Endothelial cell of umbilical vein (primary cell): Measurements from ENCODE around the gene SLC4A2. TPM values are rescaled to one million over a fixed set of nuclear protein-coding genes. Genes with fewer than 3 reads are reported as not detected.

Experiments
- BruUV-seq: library from RNA; stranded (reverse); fragments of 400-500 nt; replicated peaks from 2 replicates; lab custom pipeline; 2021; lab: Mats Ljungman, UMichigan
- CTCF ChIA-PET: fragments of 300-600, 350-600 bp; sonication (Branson Sonifier 250); formaldehyde crosslinking; loops from one replicate; lab custom pipeline; 2021; ENCODE audit warnings: antibody characterized with exemption, inconsistent platforms; lab: Charles Lee
- POLR2A ChIA-PET: fragments of 300-600, 350-600 bp; sonication (Branson Sonifier 250); formaldehyde crosslinking; loops from one replicate; lab custom pipeline; 2021; ENCODE audit warnings: antibody characterized with exemption, inconsistent platforms; lab: Charles Lee
- DNase-seq: peaks from one replicate; pipeline ENCODE4 v3.0.0-alpha.2; 2011; ENCODE audit warnings: low read depth, low spot score
- FAIRE-seq: peaks from 2 replicates; lab custom pipeline; 2011; peaks lifted over from hg19 to GRCh38; lab: Jason Lieb, UNC
- H2AFZ ChIP-seq: 2 replicates; pipeline ENCODE4 v1.6.0; 2012; ENCODE audit warnings: low read depth, low read length, control low read depth, inconsistent platforms
- H3K27ac ChIP-seq: 2 replicates; pipeline ENCODE4 v1.5.1; 2011; ENCODE audit warnings: low read depth, mild to moderate bottlenecking, control low read depth, low read length, moderate library complexity; ENCODE audit not compliant: insufficient read depth
- H3K27me3 ChIP-seq, 2 experiments: 2 replicates each; pipeline versions ENCODE4 v1.6.0 to v1.6.1; 2011; ENCODE audit warnings: low read length in 2 of 2, mixed read lengths in 1 of 2; ENCODE audit not compliant: control insufficient read depth in 2 of 2, insufficient read depth in 2 of 2
- H3K36me3 ChIP-seq, 2 experiments: 2 replicates in 1 of 2; 3 replicates in 1 of 2; pipeline ENCODE4 v1.5.1; 2011; ENCODE audit warnings: low read length in 2 of 2, mild to moderate bottlenecking in 1 of 2, moderate library complexity in 1 of 2; ENCODE audit not compliant: control insufficient read depth in 2 of 2, insufficient read depth in 2 of 2; ENCODE audit errors: extremely low read depth in 1 of 2
- H3K4me1 ChIP-seq: 3 replicates; pipeline ENCODE4 v1.5.1; 2011; ENCODE audit warnings: mild to moderate bottlenecking, low read length; ENCODE audit not compliant: control insufficient read depth, insufficient read depth; ENCODE audit errors: extremely low read depth
- H3K4me2 ChIP-seq: 2 replicates; pipeline ENCODE4 v1.6.1; 2011; ENCODE audit warnings: low read length, control low read depth, mixed read lengths; ENCODE audit not compliant: insufficient read depth
- H3K4me3 ChIP-seq, 3 experiments: fragments of 200-600 bp in 1 of 3; sonication (generic), shearing (Covaris generic) in 1 of 3; replicated peaks in 1 of 3; 2 replicates each; pipeline ENCODE4 v1.5.1; 2011 to 2016; ENCODE audit warnings: control low read depth in 3 of 3, low read length in 3 of 3, mild to moderate bottlenecking in 2 of 3, inconsistent platforms in 1 of 3, low read depth in 1 of 3, moderate library complexity in 1 of 3; ENCODE audit not compliant: insufficient read depth in 1 of 3
- H3K79me2 ChIP-seq: 2 replicates; pipeline ENCODE4 v1.6.0; 2012; ENCODE audit warnings: low read length, inconsistent platforms; ENCODE audit not compliant: control insufficient read depth, insufficient read depth
- H3K9ac ChIP-seq: replicated peaks from 2 replicates; pipeline ENCODE3; 2011; ENCODE audit warnings: low read length, control low read depth; ENCODE audit not compliant: insufficient read depth; ENCODE audit errors: extremely low read depth
- H3K9me1 ChIP-seq: replicated peaks from 3 replicates; pipeline ENCODE4 v1.6.0; 2011; ENCODE audit warnings: mild to moderate bottlenecking, low read length; ENCODE audit not compliant: control insufficient read depth, insufficient read depth; ENCODE audit errors: extremely low read depth
- H3K9me3 ChIP-seq: replicated peaks from 2 replicates; pipeline ENCODE4 v1.5.1; 2012; ENCODE audit warnings: low read length, inconsistent platforms; ENCODE audit not compliant: control insufficient read depth, insufficient read depth
- H4K20me1 ChIP-seq: replicated peaks from 2 replicates; pipeline ENCODE3; 2011; ENCODE audit warnings: mild to moderate bottlenecking, low read length; ENCODE audit not compliant: control insufficient read depth, insufficient read depth; ENCODE audit errors: extremely low read depth
- CTCF ChIP-seq, 2 donors: IDR thresholded peaks; 1 replicate in 1 of 2; 2 replicates in 1 of 2; pipeline ENCODE4 v1.5.1; 2011; ENCODE audit warnings: low read length in 2 of 2, mild to moderate bottlenecking in 2 of 2, moderate library complexity in 2 of 2, control low read depth in 1 of 2, inconsistent platforms in 1 of 2, low read depth in 1 of 2; ENCODE audit not compliant: insufficient read depth in 1 of 2; ENCODE audit errors: extremely low read depth in 1 of 2
- EZH2 ChIP-seq: IDR thresholded peaks from 2 replicates; pipeline ENCODE4 v1.6.1; 2012; ENCODE audit warnings: borderline replicate concordance, low read depth, mild to moderate bottlenecking, moderate library complexity, low read length, inconsistent platforms; ENCODE audit not compliant: severe bottlenecking
- FOS ChIP-seq: IDR thresholded peaks from 2 replicates; pipeline ENCODE4 v1.6.1; 2011; ENCODE audit warnings: mild to moderate bottlenecking, low read length, moderate library complexity, borderline replicate concordance; ENCODE audit not compliant: insufficient read depth
- GATA2 ChIP-seq: IDR thresholded peaks from 2 replicates; pipeline ENCODE4 v1.7.0; 2011; ENCODE audit warnings: low read depth, mild to moderate bottlenecking, moderate library complexity, mixed read lengths, low read length; ENCODE audit not compliant: insufficient read length, insufficient read depth
- JUN ChIP-seq: IDR thresholded peaks from 2 replicates; pipeline ENCODE4 v1.6.1; 2011; ENCODE audit warnings: borderline replicate concordance, low read depth; ENCODE audit not compliant: insufficient read length, insufficient read depth
- MAX ChIP-seq: IDR thresholded peaks from 2 replicates; pipeline ENCODE4 v1.6.1; 2011; ENCODE audit not compliant: insufficient read depth, insufficient read length
- MYC ChIP-seq: IDR thresholded peaks from one replicate; pipeline ENCODE4 v1.6.1; 2011; ENCODE audit warnings: mild to moderate bottlenecking, low read depth, low read length
- POLR2A ChIP-seq: IDR thresholded peaks from 2 replicates; pipeline ENCODE4 v1.6.1; 2012; ENCODE audit warnings: low read depth, mild to moderate bottlenecking, control low read depth, low read length
- POLR2AphosphoS5 ChIP-seq: IDR thresholded peaks from 2 replicates; pipeline ENCODE4 v1.6.1; 2012; ENCODE audit warnings: low read depth, mild to moderate bottlenecking, control low read depth, low read length, moderate library complexity; ENCODE audit not compliant: insufficient read depth
- dilution Hi-C: fragments of 300-500 bp; cut with MboI; formaldehyde crosslinking; loops from one replicate; pipeline ENCODE4 v1.15.0; 2019; ENCODE audit warnings: low sequenced_read_pairs; ENCODE audit not compliant: extremely low pct_ligation_motif_present
- intact Hi-C: fragments of 100-400 bp; cut with micrococcal nuclease; formaldehyde crosslinking; loops from one replicate; pipeline ENCODE4 v1.10.0; 2022
- polyA plus RNA-seq, 4 experiments: library from polyadenylated mRNA; depleted of rRNA in 3 of 4; stranded (reverse) in 3 of 4; unstranded in 1 of 4; fragments of >200 nt; gene quantifications; 2 replicates each; pipeline versions ENCODE4 v1.2.1 to v1.2.3, GENCODE V29; 2011 to 2012; ENCODE audit warnings: missing spikeins in 1 of 4
- total RNA-seq: library from RNA; stranded (reverse); gene quantifications from 2 replicates; pipeline ENCODE4 v1.2.3, GENCODE V29; 2021

SLC4A2 gene
- total and polyA plus RNA-seq, 2 donors (not counting 3 experiments of a cell fraction or from before 2014, with no cell fraction given), result 108 to 172 TPM

- CTCF ChIA-PET, result interaction anchor here (1.3 to 8.8 kb wide), 2 partner anchors 8 to 47 kb away, joined by 3 to 107 read pairs; no protein-coding TSS in a partner anchor
- intact Hi-C loops, result no loop called here
- no peak for FAIRE-seq
Measured at GRCh38 chr7:151015967-151016366, 43.4 kb upstream of the SLC4A2 start.

GRCh38 chr7:151016505-151016904 lies 42.9 kb upstream of the SLC4A2 start:
- Histone ChIP-seq H3K9ac (no peak overlapping the region), H3K4me3 (no peak overlapping the region), H3K9me1 (no peaks in the 10 kb centered on the region), H3K27ac (no peak overlapping the region), H3K27me3 (peaks cover 10 to 14% of the 10 kb centered on the region in 2 experiments), H3K4me1 (peaks cover 15% of the 10 kb centered on the region), H4K20me1 (no peaks in the 10 kb centered on the region), H3K36me3 (peaks cover 0 to 16% of the 10 kb centered on the region in 2 experiments), H2AFZ (no peak overlapping the region), H3K79me2 (no peaks in the 10 kb centered on the region), H3K4me2 (no peak overlapping the region), H3K9me3 (no peaks in the 10 kb centered on the region)
- DNase-seq (no peak), FAIRE-seq (no peak)
- dilution Hi-C loops, result no loop called here
- POLR2A ChIA-PET, result no interaction called here
- no TSS peak for BruUV-seq
- CTCF ChIA-PET, result interaction anchor here (0.7 to 8.8 kb wide), 6 partner anchors 8 to 54 kb away, joined by 3 to 107 read pairs (median 7); no protein-coding TSS in a partner anchor
- intact Hi-C loops, result no loop called here
- TF ChIP-seq GATA2 (no peak), MAX (no peak), MYC (no peak), FOS (no peak), CTCF (IDR thresholded peaks at IDR 0.05; ENCODE audit: extremely low read depth in 1 of 2, insufficient read depth in 1 of 2, low read depth in 1 of 2, low read length in 2 of 2) (no peak), POLR2A (no peak), EZH2 (no peak), POLR2AphosphoS5 (no peak), JUN (no peak)

More at GRCh38 chr7:151015967-151016366, 43.4 kb upstream of the SLC4A2 start:
- TF ChIP-seq JUN (no peak), EZH2 (no peak), POLR2A (peak; percentile 17)
- Histone ChIP-seq H3K79me2 (no peaks in the 10 kb centered on the region), H3K4me3 (no peak overlapping the region), H3K9ac (no peak overlapping the region), H2AFZ (no peak overlapping the region), H3K9me1 (no peaks in the 10 kb centered on the region), H3K27me3 (peaks cover 10 to 14% of the 10 kb centered on the region in 2 experiments), H3K36me3 (peaks cover 0 to 16% of the 10 kb centered on the region in 2 experiments), H3K4me2 (no peak overlapping the region), H3K27ac (no peak overlapping the region), H4K20me1 (no peaks in the 10 kb centered on the region), H3K9me3 (no peaks in the 10 kb centered on the region), H3K4me1 (peaks cover 15% of the 10 kb centered on the region)
- POLR2A ChIA-PET, result no interaction called here
- DNase-seq, result no peak
- dilution Hi-C loops, result no loop called here
- BruUV-seq, result no TSS peak
